ENCODE results near the gene MYOG. TPM values are rescaled to one million over a fixed set of nuclear protein-coding genes. Genes with fewer than 3 reads are reported as not detected.

The MYOG gene
- total RNA-seq, 2 experiments from 2014 or later = not detected

GRCh38 chr1:203065191-203065590 lies 20.6 kb downstream of the MYOG start:
- CTCF ChIA-PET = interaction anchor here (4.3 kb wide), 1 partner anchor 25 kb away, joined by 17 read pairs; no protein-coding TSS in a partner anchor
- Mint-ChIP-seq H3K4me1 (no peaks in the 10 kb centered on the region), H3K27ac (no peak overlapping the region)

GRCh38 chr1:203063287-203063686 lies 22.5 kb downstream of the MYOG start:
- no peak for ATAC-seq
- Mint-ChIP-seq H3K27ac (no peak overlapping the region), H3K4me3 (no peak overlapping the region)

More at GRCh38 chr1:203065191-203065590, 20.6 kb downstream of the MYOG start:
- no peak overlapping the region for H3K4me3 Mint-ChIP-seq
- H3K27me3 Mint-ChIP-seq = no peaks in the 10 kb centered on the region
- DNase-seq (no peak), ATAC-seq (no peak)
- H3K9me3 Mint-ChIP-seq (ENCODE audit: low read depth) = no peaks in the 10 kb centered on the region
- no peaks in the 10 kb centered on the region for H3K36me3 Mint-ChIP-seq

GRCh38 chr1:203060115-203060514 lies 25.7 kb downstream of the MYOG start:
- Mint-ChIP-seq H3K27ac (no peak overlapping the region), H3K27me3 (peaks cover 4% of the 10 kb centered on the region), H3K36me3 (no peaks in the 10 kb centered on the region), H3K4me3 (no peak overlapping the region), H3K4me1 (no peaks in the 10 kb centered on the region), H3K9me3 (ENCODE audit: low read depth) (no peaks in the 10 kb centered on the region)
- no peak for DNase-seq
- CTCF ChIA-PET = interaction anchor here (1.3 kb wide), 1 partner anchor 20 kb away, joined by 5 read pairs; no protein-coding TSS in a partner anchor
- ATAC-seq = no peak

More at GRCh38 chr1:203063287-203063686, 22.5 kb downstream of the MYOG start:
- no peaks in the 10 kb centered on the region for H3K36me3 Mint-ChIP-seq
- H3K27me3 Mint-ChIP-seq = peaks cover under 1% of the 10 kb centered on the region
- no peaks in the 10 kb centered on the region for H3K4me1 Mint-ChIP-seq
- no peaks in the 10 kb centered on the region for H3K9me3 Mint-ChIP-seq (ENCODE audit: low read depth)
- no peak for DNase-seq
- CTCF ChIA-PET = interaction anchor here (4.3 kb wide), 1 partner anchor 23 kb away, joined by 17 read pairs; no protein-coding TSS in a partner anchor

GRCh38 chr1:203059485-203059884 lies 26.3 kb downstream of the MYOG start:
- Mint-ChIP-seq H3K4me3 (no peak overlapping the region), H3K27ac (no peak overlapping the region), H3K27me3 (peaks cover 4% of the 10 kb centered on the region), H3K4me1 (no peaks in the 10 kb centered on the region), H3K9me3 (ENCODE audit: low read depth) (no peaks in the 10 kb centered on the region), H3K36me3 (no peaks in the 10 kb centered on the region)
- CTCF ChIA-PET = interaction anchor here (2.5 kb wide), 1 partner anchor 20 kb away, joined by 9 read pairs; no protein-coding TSS in a partner anchor
- DNase-seq (no peak), ATAC-seq (no peak)

- Mint-ChIP-seq H3K27me3 (peaks cover 4% of the 10 kb centered on the region), H3K27ac (no peak overlapping the region), H3K4me1 (no peaks in the 10 kb centered on the region), H3K4me3 (no peak overlapping the region), H3K36me3 (no peaks in the 10 kb centered on the region), H3K9me3 (ENCODE audit: low read depth) (no peaks in the 10 kb centered on the region)
- ATAC-seq (no peak), DNase-seq (no peak)
- CTCF ChIA-PET = interaction anchor here (2.5 kb wide), 1 partner anchor 19 kb away, joined by 9 read pairs; no protein-coding TSS in a partner anchor
Measured at GRCh38 chr1:203058676-203058935, 27.2 kb downstream of the MYOG start.

- Mint-ChIP-seq H3K36me3 (no peaks in the 10 kb centered on the region), H3K27ac (no peak overlapping the region), H3K27me3 (peaks cover 4% of the 10 kb centered on the region), H3K4me1 (no peaks in the 10 kb centered on the region), H3K9me3 (ENCODE audit: low read depth) (no peaks in the 10 kb centered on the region), H3K4me3 (no peak overlapping the region)
- DNase-seq (no peak), ATAC-seq (no peak)
- CTCF ChIA-PET = interaction anchor here (0.8 to 2.5 kb wide), 2 partner anchors 19 to 209 kb away, joined by 3 to 9 read pairs; no protein-coding TSS in a partner anchor
Measured at GRCh38 chr1:203057911-203058675, 27.7 kb downstream of the MYOG start.

GRCh38 chr1:203056516-203056915 lies 29.3 kb downstream of the MYOG start:
- H3K27ac Mint-ChIP-seq = no peak overlapping the region
- H3K4me3 Mint-ChIP-seq = no peak overlapping the region
- peaks cover 9% of the 10 kb centered on the region for H3K27me3 Mint-ChIP-seq
- no peaks in the 10 kb centered on the region for H3K4me1 Mint-ChIP-seq
- H3K36me3 Mint-ChIP-seq = no peaks in the 10 kb centered on the region
- CTCF ChIA-PET = interaction anchor here (1.7 kb wide), 1 partner anchor 17 kb away, joined by 4 read pairs; no protein-coding TSS in a partner anchor
- no peaks in the 10 kb centered on the region for H3K9me3 Mint-ChIP-seq (ENCODE audit: low read depth)
- DNase-seq (no peak), ATAC-seq (no peak)

GRCh38 chr1:203056012-203056411 lies 29.8 kb downstream of the MYOG start:
- no peak overlapping the region for H3K27ac Mint-ChIP-seq
- H3K9me3 Mint-ChIP-seq (ENCODE audit: low read depth) = no peaks in the 10 kb centered on the region
- no peaks in the 10 kb centered on the region for H3K36me3 Mint-ChIP-seq
- H3K4me3 Mint-ChIP-seq = no peak overlapping the region
- ATAC-seq (no peak), DNase-seq (no peak)
- H3K4me1 Mint-ChIP-seq = no peaks in the 10 kb centered on the region
- CTCF ChIA-PET = interaction anchor here (1.7 kb wide), 1 partner anchor 16 kb away, joined by 4 read pairs; no protein-coding TSS in a partner anchor
- peaks cover 12% of the 10 kb centered on the region for H3K27me3 Mint-ChIP-seq

GRCh38 chr1:203055161-203055799 lies 30.5 kb downstream of the MYOG start:
- no peaks in the 10 kb centered on the region for H3K36me3 Mint-ChIP-seq
- H3K9me3 Mint-ChIP-seq (ENCODE audit: low read depth) = no peaks in the 10 kb centered on the region
- H3K27ac Mint-ChIP-seq = no peak overlapping the region
- CTCF ChIA-PET = interaction anchor here (1.7 to 4.6 kb wide), 2 partner anchors 15 kb away, joined by 4 to 22 read pairs; no protein-coding TSS in a partner anchor
- no peak overlapping the region for H3K4me3 Mint-ChIP-seq
- peaks cover 12% of the 10 kb centered on the region for H3K27me3 Mint-ChIP-seq
- DNase-seq (no peak), ATAC-seq (no peak)
- H3K4me1 Mint-ChIP-seq = no peaks in the 10 kb centered on the region

GRCh38 chr1:203054642-203055041 lies 31.2 kb downstream of the MYOG start:
- H3K4me1 Mint-ChIP-seq = no peaks in the 10 kb centered on the region
- H3K27ac Mint-ChIP-seq = no peak overlapping the region
- H3K36me3 Mint-ChIP-seq = no peaks in the 10 kb centered on the region
- ATAC-seq = no peak
- H3K4me3 Mint-ChIP-seq = no peak overlapping the region
- H3K27me3 Mint-ChIP-seq = peaks cover 12% of the 10 kb centered on the region
- CTCF ChIA-PET = interaction anchor here (4.6 kb wide), 1 partner anchor 15 kb away, joined by 22 read pairs; no protein-coding TSS in a partner anchor
- DNase-seq = no peak
- no peaks in the 10 kb centered on the region for H3K9me3 Mint-ChIP-seq (ENCODE audit: low read depth)

- no peak for DNase-seq
- no peaks in the 10 kb centered on the region for H3K9me3 Mint-ChIP-seq (ENCODE audit: low read depth)
- H3K36me3 Mint-ChIP-seq = no peaks in the 10 kb centered on the region
- H3K27ac Mint-ChIP-seq = no peak overlapping the region
- CTCF ChIA-PET = interaction anchor here (4.6 kb wide), 1 partner anchor 14 kb away, joined by 22 read pairs; no protein-coding TSS in a partner anchor
- no peaks in the 10 kb centered on the region for H3K4me1 Mint-ChIP-seq
- no peak overlapping the region for H3K4me3 Mint-ChIP-seq
- peaks cover 12% of the 10 kb centered on the region for H3K27me3 Mint-ChIP-seq
- no peak for ATAC-seq
Measured at GRCh38 chr1:203054184-203054583, 31.6 kb downstream of the MYOG start.

- H3K4me1 Mint-ChIP-seq = no peaks in the 10 kb centered on the region
- ATAC-seq (no peak), DNase-seq (no peak)
- no peak overlapping the region for H3K27ac Mint-ChIP-seq
- no peaks in the 10 kb centered on the region for H3K36me3 Mint-ChIP-seq
- no peak overlapping the region for H3K4me3 Mint-ChIP-seq
- no peaks in the 10 kb centered on the region for H3K9me3 Mint-ChIP-seq (ENCODE audit: low read depth)
- H3K27me3 Mint-ChIP-seq = peaks cover 8% of the 10 kb centered on the region
- CTCF ChIA-PET = interaction anchor here (0.8 to 4.6 kb wide), 2 partner anchors 13 to 164 kb away, joined by 3 to 22 read pairs; no protein-coding TSS in a partner anchor
Measured at GRCh38 chr1:203052601-203053000, 33.2 kb downstream of the MYOG start.

GRCh38 chr1:203051841-203052324 lies 33.9 kb downstream of the MYOG start:
- Mint-ChIP-seq H3K36me3 (no peaks in the 10 kb centered on the region), H3K4me3 (no peak overlapping the region), H3K27ac (no peak overlapping the region), H3K4me1 (peaks cover 3% of the 10 kb centered on the region), H3K27me3 (peaks cover 8% of the 10 kb centered on the region), H3K9me3 (ENCODE audit: low read depth) (no peaks in the 10 kb centered on the region)
- CTCF ChIA-PET = interaction anchor here (4.6 kb wide), 1 partner anchor 12 kb away, joined by 22 read pairs; no protein-coding TSS in a partner anchor
- DNase-seq = no peak
- no peak for ATAC-seq
